GM04504 (cell line): ENCODE results near the gene FMN2.
A peak's percentile ranks its signal among the peaks of the same experiment; 100 is the strongest.

Experiments
- DNase-seq: peaks from one replicate; pipeline ENCODE4 v3.0.0-alpha.2; 2012; ENCODE audit warnings: low read depth

FMN2 gene

DNA sequence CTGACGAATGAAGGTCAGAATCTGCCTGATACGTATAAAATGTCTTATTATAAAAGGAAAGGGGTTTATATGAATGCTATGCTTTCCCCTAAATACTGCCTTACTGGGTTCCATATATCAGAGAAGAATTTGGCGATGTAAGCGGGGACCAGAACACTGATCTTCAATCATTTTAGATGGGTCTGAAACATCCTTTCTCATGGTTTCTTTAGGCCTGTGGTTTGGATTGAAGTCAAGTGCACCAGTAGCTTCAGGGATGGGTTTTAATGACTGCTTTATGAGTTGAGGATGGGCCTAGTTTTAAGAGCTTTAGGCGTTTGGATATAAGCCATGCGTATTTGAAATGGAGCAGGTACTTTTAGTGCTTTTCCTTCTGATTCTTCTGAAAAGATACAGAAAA is 6.9 kb downstream of the FMN2 start:
- no peak for DNase-seq

DNA sequence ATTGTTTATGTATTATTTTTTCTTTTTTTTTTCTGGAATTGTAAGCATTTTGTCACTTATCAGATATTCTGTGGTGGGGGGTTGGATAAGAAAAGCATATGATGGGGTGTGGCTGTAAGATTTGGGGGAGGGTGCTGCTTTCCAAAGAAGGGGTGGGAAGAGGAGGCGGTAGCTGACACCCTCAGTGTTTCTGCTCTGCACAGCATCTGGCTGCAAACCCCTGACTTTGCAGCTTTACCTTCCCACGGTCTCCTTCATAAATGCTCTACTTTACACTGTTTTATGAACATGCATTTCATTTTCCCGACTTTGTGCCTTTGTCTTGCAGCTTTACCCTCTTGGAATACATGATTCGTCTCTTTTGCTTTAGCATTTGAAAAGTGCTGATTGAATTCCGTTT is 7.6 kb downstream of the FMN2 start:
- no peak for DNase-seq

DNA sequence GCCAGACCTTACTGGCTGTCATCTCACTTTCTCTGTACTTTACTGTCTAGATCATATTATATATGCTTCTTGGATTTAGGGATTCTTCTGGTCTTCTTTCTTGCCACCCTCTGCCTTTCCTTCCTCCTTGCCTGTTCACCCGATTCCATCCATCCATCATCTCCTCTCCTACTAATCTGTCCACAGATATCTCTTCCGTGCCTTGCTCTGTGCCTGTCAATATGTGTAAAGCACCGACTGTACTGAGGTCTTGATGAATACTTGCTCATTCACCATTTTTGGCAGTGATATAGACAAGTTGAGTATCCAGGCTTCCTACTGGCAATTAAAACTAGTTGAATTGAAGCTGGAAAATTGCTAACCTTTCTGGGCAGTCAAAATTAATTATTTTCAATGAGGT is 8.1 kb downstream of the FMN2 start:
- DNase-seq, result no peak

DNA sequence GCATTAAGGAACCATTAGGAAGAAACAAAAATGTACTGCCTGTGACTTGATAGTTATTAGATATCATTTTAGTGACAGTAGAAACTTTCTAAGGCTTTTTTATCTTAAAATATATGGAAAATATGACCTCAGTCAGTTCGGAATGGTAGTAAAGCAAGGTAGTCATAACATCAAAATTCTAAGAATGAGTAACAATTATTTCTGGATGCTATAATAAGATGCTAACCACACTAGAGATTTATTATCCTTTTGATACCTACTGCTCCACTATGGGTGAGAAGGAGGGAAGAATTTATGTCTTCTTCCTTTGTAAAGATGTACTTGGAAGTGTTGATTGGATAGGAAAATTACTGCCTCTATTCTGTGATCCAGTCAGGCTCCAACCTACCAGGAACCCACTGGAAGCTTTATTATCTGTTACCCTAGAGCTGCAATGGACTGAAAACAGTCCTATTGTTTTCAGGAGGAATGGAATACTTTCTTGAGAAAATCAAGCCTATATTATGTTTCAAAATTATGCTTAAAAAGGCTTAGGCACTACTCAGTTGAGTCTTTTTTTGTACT is 8.8 kb downstream of the FMN2 start:
- DNase-seq, result no peak

DNA sequence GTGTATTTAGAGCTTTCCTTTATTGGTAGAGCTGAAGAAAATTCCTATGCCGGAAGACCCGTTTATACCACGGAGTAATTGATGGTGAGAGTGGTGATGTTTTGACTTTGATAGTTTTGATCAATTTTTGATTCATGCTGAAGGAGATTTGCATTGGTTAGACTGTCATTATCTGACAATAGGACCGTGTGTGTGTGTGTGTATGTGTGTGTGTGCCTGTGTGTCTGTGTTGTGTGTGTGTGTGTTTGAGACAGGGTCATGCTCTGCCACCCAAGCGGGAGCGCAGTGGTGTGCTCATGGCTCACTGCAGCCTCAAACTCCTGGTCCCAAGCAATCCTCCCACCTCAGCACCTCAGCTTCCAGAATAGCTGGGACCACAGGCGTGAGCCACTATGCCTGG is 9.6 kb downstream of the FMN2 start:
- DNase-seq, result no peak

DNA sequence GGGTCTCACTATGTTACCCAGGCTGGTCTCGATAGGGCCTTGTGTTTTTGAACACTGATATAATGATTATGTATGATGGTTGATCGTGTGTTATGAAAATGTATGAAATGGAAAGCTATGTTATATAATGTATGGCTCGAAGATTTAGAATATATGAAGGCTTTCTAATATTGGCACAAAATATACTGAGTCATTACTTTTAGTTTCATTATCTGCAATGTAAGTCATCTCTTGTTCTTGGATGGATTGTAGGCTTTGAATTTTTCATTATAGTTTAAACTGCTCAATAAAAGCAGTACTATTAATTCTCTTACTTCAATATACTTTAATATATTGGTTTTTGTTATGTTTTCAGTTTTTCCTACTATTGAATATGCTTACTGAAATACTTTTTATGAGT is 10.1 kb downstream of the FMN2 start:
- DNase-seq, result no peak

DNA sequence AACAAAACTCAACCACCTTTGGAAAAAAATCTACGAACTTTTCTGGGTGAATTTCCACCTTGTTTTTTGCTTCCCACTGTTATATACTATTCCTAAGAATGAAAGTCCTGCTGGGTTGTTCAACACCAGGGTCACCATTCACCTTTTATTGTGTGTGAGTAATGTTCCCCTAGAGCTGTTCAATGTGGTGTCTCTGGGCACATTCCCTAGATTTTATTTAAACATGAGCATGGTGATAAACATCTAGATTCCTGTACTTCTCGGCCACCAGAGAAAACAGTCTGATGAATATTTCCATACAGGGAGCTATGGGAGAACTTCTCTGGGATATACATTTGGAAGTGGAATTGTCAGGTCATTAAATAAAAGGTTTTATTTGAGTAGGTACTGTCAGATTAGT is 13.0 kb downstream of the FMN2 start:
- DNase-seq, result no peak

DNA sequence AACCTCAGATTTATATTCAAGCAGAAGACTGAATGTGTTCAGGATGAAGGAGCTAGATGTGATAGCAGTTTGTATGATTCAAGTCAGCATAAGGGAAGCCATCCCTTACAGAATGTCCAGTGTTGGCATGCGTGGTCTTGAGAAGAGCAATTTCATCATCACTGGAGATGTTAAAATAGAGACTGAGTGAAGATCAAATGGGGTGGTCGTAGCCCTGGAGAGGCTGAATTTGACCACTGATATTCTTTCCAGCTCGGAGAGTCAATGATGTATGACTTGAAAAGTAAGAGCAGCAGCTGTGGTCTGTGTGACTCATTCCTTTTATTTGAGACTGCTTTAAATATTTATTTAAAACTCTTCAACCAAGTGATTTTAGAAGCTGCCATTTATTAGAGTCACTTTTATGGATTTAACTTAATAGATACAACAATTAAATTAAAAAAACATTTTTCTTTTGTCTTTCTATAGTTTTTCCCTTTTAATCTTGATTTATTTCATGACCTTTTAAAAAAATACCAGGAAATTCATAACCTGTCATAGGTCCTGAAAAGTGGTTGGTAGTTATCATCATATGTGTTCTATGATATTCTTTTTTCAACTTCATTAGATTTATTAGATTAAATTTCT is 15.5 kb downstream of the FMN2 start:
- DNase-seq, result no peak

DNA sequence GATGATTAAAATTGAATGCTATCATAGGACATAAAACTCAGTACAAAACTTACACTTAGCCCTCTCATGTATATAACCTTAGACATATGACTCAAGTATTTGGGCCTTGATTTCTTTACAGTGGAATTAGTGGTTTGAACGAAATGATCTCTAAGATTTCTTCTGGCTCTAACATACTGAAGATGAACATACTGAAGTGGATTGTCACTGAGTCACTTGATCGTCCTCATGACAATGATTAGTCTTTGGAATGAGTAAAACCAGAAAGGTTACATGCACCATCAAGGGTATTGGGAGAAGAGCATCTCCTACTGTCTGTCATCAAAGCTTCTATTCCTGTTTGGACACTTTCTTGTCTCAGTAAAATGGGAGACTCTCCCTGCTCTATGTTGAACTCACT is 17.4 kb downstream of the FMN2 start:
- DNase-seq, result no peak

DNA sequence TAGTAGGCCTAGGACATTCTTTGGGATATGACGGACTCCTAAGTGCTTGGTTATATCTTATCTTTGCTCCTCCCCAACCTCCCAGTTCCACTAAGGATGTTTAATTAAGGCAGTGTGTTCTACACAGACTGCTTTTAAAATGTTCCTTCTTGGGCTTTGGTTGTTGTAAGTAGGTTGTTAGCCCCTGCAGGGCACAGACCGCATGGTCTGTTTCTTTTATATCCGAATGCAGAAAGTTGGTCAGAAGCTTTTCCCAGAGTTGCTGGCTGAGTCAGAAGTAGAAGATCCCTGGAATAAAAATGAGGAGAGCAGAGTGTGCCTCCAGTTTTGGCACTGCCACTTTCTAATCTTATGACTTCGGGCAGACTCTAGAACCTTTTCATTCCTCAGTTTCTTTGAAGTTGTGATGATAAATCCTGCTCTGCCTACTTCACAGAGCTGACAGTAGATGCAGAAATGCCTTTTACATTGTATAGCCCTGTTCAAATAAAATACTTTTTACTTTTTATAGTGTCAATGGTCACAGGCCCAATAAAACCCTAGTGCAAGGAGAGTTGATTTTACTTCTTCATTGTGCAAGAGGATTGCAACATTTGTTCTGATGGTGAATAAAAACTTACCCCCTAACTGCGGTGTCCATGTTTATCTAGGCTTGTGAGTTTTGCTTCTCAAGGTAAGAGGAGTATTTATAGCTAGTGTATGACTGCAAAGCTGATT is 18.4 kb downstream of the FMN2 start:
- DNase-seq, result no peak

DNA sequence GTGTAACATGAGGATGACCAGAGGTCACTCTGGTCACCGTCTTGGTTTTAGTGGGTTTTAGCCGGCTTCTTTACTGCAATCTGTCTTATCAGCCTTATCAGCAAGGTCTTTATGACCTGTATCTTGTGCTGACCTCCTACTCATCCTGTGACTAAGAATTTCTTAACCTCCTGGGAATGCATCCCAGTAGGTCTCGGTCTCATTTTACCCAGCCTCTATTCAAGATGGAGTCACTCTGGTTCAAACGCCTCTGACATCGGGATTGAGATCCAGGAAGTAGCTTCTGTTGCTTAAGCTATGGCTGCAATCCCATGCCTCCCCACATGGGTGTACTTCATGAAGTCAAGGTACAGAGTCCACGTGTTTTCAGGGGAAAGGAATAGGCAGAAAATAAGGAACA is 19.9 kb downstream of the FMN2 start:
- DNase-seq, result no peak

DNA sequence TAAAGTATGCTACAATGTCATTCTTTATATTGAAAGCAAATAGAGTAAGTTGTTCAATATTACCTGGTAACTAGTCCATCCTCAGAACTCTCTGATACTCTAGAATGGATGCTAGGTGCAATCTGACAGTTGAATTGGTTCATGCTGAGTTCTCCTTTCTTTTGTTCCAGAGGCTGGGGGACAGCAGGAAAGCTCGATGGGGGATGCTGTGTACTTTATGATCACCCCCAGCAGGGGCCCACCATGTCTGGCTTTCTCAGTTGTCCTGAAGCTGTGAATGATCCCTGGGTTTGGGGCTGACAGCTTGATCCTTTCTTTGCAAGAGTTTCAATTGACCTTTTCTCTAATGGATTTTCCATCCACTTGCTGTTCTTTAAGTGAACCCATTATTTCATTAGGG is 22.5 kb downstream of the FMN2 start:
- no peak for DNase-seq

DNA sequence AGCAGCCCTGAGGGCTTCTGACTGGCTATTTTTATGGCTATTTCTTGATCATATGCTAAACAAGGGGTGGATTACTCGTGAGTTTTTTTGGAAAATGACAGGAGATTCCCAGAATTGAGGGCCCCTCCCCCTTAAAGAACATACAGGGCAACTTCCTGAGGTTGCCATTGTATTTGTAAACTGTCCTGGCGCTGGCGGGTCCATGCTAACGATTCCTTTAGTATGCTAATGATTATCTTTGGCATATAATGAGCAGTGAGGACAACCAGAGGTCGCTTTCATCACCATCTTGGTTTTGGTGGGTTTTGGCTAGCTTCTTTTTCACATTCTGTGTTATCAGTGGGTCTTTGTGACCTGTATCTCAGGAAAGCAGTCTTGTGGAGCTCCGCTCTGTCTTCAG is 24.1 kb downstream of the FMN2 start:
- no peak for DNase-seq

DNA sequence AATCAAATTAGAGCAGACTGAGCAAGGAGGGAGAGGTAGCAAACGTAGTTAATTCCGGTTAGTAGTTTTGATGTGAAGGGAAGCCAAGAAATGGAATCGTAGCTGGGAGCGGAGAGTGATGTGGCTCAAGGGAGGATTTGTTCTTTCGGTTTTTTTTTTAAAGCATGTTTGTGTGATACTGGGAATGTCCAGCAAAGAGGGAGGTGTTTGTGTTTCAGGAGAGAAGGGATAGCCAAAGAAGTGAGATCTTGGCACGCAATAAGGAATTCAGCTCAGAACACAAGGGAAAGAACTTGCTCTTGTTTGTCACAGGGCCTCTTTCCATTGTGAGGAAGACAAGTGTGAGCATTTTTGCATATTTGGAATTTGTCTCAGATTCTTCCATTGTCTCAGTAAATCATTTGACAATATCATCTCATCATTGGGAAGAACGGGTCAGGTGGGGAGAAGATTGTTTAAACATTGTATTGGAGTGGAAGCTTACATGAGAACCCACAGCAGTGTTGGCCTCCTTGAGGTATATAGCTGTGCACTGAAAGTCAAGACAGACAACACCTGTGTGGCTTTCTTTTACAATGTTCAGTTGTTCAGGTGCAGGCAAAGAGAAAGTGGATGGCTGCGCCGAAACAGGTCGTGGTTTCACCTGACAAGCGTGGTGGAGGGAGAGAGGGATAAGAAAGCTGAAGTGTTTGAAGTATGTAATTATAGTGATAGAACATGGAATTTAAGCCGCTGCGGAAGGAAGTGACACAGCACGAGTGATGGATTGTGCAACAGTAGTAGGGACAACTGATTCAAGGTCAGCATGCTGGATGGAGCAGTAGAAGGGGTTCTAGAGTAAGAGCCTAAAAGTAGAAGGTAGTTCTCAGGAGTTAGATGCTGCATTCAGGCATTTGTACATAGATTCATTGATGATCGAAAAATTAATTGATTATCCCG is 25.4 kb downstream of the FMN2 start:
- DNase-seq, result no peak

DNA sequence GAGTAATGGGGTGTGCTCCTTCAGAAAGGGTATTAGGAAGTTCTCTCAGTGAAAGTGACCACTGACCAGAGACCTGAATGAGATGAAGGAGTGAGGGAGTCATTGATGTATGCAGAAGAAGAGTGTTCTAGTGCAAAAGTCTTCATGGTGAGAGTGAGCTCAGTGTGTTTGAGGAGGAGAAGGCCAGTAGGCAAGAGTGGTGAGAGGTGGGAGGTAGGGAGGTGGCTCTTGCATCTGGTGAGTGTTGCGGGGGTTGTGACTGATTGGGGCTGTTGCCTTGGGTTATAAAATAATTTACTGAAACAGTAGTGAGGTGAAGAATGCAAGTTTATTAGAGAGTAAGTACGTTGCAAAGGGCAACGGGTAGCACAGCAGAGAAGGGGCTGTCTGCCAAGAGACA is 26.2 kb downstream of the FMN2 start:
- no peak for DNase-seq

DNA sequence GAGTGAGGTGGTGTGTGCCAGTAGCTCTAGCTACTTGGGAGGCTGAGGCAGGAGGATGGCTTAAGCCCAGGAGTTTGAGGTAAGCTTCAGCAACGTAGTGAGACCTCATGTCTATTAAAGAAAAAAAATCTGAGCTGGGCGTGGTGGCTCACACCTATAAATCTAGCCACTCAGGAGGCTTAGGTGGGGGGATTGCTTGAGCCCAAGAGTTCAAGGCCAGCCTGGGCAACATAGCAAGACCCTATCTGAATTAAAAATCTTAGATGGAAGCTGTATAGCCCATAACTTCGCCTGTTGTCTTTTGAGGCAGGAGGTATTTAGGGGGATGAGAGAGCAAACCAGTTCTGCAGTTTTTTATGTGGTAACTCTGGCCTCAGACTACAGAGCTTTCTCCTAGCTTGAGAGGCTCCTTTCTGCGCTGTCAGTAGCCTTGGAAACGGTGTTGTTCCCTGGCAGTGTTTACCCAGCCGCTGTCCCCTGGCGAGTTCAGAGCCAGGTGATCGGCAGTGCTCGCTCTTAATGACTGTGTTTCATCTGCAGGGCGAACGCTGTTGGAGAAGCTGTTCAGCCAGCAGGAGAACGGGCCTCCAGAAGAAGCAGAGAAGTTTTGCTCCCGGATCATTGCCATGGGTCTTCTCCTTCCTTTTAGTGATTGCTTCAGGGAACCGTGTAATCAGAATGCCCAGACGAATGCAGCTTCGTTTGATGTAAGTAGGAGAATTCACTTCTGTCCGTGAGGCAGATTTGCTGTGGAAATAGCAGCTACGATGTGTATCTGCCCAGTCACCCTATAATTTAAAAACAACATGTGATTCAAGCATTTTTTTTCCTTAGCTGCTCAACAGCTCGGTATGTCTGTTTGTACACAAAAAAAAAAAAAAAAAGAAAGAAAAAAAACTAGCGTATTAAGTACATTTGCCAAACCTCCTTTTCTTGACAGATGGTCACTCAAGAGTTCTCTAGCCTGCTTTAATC is 31.2 kb downstream of the FMN2 start:
- no peak for DNase-seq

DNA sequence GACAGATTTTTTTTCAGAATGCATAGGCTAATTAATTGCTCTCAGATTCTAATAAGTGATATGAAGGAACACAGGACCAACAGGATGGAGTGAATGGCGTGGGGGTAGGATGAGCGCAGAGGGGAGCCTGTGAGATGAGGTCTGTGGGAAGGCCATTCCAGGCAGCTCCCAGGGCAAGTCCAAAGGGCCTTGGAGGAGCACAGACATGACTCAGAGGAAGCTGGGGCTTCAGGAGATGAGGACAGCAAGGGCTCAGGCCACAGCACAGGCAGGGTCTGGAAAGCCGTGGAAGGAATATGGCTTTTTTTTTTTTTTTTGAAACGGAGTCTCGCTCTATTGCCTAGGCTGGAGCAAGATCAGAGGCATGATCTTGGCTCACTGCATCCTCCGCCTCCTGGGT is 35.1 kb downstream of the FMN2 start:
- DNase-seq, result no peak

DNA sequence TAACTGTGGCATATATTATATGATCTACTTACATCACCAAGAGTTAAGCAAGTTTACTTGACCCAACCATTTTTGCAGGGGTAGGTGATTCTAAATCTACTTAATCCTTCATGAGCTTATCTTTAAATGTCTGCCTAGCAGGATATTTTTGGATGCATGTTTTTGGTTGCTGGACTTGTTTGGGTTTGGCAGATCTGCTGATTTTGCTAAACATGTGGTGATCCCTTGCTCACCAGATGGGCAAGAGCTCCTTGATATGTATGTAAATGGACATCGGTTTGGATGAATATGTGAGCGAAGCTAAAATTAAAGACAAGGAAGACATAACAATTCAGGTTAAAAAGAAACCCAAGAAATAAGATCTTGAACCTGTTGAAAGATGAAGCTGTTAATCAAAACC is 36.7 kb downstream of the FMN2 start:
- DNase-seq, result no peak

DNA sequence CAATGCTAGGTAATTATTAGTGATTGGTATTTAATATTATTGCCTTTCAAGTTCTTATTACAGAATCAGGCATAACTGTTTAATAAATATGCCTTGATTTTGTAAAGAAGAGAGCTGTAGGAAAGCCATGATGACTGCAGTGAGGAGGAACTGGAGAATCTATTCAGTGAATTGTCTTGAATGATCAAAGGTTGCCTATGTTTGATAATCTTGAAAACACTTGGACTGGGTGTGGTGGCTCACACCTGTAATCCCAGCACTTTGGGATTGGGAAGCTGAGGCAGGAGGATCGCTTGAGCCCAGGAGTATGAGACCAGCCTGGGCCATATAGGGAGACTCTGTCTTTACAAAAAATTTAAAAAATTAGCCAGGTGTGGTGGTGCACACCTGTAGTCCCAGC is 42.4 kb downstream of the FMN2 start:
- no peak for DNase-seq

DNA sequence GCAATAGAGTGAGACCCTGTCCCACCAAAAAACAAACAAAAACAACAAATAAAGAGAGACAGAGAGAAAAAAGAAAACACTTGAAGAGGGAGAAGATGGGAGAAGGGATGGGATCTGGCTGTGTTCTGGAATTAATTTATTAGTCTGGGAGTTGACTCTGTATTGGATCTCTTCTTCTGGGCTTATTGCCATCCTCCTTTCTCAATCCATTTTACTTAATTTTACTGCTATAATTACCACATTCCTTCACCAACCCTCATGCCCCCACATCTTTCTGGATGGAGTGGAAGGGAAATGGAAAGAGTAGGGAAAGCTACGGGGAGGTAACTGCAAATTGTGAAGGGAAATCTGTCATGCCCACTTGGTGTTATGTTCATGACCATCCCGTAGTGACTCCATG is 42.9 kb downstream of the FMN2 start:
- DNase-seq, result peak; percentile 60

DNA sequence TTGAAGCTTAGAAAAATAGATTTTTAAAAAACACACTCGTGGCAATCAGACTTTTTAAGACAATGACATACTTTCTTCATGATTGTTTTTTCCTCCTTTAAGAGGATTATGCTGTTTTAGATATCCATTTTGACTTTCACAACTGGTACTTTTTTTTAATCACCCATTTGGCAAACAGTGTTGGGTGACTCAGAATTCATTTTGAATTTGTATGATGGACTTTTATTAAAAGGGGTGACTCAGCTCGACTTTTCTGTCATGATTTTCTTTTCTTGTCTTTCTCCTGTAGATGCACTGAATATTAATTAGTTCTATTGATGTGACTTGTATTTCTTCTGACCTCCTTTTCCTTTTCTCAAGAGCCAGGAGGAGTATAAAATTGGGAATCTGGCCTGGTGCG is 44.7 kb downstream of the FMN2 start:
- no peak for DNase-seq

DNA sequence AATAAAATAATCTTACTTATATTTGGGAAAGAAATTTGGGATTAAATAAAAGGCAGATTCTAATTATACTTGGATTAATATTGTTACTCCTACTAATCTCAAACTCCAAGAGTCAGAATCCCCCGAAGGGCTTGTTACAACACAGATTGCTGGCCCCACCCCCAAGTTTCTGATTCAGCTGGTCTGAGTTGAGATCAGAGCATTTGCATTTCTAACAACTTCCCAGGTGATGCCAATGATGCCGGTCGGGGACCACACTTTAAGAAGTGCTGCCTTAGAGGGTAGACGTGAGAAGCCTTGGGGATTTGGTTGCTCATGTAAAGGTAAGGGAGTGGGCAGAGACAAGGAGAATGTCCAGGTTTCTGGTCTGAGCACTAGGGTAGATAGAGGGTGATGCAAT is 47.2 kb downstream of the FMN2 start:
- DNase-seq, result no peak
